ENCODE measurements around the gene ATXN7L1.
A peak's percentile ranks its signal among the peaks of the same experiment; 100 is the strongest.
"Not testable (repeated sequence)": the region's sequence is repeated elsewhere in the genome, so short reads cannot be mapped to it uniquely, and the experiment has no call there.

The ATXN7L1 gene

GRCh38 chr7:105890290-105890997, 14.0 kb upstream of the ATXN7L1 start:
- DNase-seq (ENCODE audit: low read depth in 2 of 2), result peak in 1 of 2 donors; percentile 26

- no peak for DNase-seq (ENCODE audit: low read depth in 2 of 2)
These were observed 11.3 kb upstream of the ATXN7L1 start for GRCh38 chr7:105887569-105888189.

DNA sequence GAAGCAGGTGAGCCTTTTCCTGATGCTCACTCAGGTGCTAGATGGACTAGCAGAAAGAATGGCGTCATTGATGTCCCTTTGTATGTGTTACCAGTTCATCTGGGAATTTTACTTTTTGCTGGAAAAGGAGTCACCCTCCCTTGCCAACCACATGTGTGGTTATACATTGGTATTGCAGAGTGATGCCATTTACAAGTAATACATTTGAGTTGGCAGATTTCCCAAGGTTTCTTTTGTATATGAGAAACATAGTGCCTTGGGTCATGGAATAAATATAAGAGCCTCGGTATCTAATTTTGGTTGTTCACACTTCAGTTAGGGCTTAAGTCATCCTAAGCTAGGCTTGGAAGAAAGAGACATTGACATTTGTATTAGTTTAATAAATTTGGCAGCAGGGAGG, 10.4 kb upstream of the ATXN7L1 start:
- no peak for DNase-seq (ENCODE audit: low read depth in 2 of 2)

DNA sequence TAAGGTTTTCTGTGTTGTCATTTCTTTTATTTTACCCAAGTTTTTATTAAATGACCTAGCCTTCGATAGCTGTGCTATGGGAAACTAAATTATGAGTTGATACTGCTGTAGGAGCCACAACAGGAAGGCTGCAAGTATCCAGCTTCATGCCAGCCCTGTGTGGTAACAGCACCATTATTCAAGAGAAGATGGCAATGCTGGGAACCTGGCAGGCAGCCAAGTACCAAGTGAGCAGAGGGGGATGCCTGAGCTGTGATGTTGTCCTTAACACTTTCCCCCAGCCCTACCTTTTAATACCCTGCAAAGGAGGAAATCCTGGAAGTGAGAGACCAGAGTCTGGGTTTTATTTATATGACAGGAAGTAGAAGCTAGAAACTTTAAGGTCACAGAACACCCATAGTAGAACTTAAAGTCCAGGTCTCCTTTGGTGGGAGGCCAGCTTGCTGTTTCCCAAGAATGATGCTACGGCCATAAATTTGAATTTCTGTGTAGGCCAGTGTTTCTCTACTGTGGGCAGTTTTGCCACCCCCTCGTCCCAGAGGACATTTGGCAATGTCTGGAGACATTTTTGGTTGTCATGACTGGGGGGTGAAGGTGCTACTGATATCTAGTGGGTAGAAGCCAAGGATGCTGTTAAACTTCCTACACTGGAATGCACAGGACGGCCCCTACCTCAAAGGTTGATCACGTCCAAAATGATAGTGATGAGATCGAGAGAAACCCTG, 9.2 kb upstream of the ATXN7L1 start:
- DNase-seq (ENCODE audit: low read depth in 2 of 2), result no peak

DNA sequence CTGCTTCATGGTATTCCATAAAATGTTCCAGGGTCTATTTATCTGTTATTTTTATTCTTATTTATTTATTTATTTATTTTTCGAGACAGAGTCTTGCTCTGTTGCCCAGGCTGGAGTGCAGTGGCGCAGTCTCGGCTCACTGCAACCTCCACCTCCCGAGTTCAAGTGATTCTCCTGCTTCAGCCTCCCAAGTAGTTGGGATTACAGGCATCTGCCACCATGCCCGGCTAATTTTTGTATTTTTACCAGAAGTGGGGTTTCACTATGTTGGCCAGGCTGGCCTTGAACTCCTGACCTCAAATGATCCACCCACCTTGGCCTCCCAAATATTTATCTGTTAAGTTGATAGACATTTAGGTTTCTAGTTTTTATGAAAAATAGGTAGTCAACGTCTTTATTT, 6.8 kb upstream of the ATXN7L1 start:
- DNase-seq (ENCODE audit: low read depth in 2 of 2), result not testable (repeated sequence)

DNA sequence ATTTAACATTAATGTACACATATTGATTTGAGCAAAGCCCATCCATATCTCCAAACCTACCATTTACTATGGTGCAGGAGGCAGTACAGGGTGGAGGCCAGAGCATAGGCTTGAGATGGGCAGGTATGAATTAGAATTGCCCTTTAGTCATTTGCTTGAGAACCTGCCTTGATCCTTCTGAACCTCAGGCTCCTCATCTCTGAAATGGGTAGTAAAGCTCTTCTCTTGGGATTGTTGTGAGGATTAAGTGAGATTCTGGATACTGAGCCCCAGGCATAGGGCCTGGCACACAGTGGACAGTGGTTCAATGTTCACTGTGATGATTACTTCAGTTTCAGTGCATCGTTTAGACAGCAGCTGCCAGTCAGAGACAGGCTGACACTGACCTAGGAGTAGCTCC, 5.0 kb upstream of the ATXN7L1 start:
- DNase-seq (ENCODE audit: low read depth in 2 of 2), result no peak

- no peak for DNase-seq (ENCODE audit: low read depth in 2 of 2)
These were observed 4.4 kb upstream of the ATXN7L1 start for GRCh38 chr7:105880571-105881330.

GRCh38 chr7:105879782-105880181, 3.4 kb upstream of the ATXN7L1 start:
- no peak for DNase-seq (ENCODE audit: low read depth in 2 of 2)

- no peak for DNase-seq (ENCODE audit: low read depth in 2 of 2)
These were observed 2.6 kb upstream of the ATXN7L1 start for GRCh38 chr7:105878746-105879605.

DNA sequence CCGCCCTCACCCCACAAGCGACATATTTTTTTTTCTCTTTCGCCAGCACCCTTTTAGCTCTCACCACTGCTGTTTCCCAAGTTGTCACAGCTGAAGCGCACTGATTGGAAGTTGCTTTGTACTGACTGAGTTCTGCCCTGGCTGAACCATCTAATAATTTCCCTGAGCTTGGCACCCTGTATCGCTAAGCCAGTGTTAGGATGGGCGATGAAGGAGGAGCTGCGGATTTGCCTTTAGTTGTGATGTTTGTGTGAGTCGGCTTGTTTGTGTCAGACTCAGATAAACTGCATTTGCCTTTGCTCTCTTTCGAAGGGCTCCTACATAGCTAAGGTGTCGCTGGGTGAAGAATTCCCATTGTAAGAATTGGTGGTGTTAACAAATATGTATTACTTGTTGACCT, 1.3 kb upstream of the ATXN7L1 start:
- no peak for DNase-seq (ENCODE audit: low read depth in 2 of 2)

DNA sequence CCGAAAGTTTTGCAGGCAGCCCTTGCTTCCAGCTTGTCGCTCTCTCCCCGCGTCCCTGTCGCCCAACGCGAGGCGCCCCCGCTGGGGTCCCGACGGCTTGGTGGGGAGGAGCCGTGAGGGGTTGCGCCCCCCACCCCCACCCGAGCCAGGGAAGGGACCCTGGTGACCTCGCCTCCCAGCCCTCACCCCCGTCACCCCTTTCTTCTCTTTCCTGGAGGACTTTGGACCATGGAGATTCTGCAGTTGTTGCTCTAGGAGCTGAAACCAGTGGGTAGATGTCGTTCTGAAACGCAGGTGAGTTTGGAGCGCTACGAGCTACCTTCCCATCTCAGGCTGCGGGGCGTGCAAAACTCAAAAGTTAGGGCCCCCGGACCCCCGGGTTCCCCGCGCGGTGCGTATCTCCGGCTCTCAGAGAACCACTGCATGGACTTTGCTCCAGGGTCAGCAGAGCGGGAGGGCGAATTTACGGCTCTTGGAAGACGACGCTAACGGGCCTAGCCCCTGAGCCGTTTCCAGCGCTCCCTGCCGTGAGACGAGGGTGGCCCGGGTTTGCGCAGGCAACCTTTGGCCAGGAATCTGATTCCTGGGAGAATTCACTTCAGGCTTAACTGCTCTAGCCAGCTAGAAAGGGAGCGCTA, 684 bp upstream of the ATXN7L1 start:
- no peak for DNase-seq (ENCODE audit: low read depth in 2 of 2)

DNA sequence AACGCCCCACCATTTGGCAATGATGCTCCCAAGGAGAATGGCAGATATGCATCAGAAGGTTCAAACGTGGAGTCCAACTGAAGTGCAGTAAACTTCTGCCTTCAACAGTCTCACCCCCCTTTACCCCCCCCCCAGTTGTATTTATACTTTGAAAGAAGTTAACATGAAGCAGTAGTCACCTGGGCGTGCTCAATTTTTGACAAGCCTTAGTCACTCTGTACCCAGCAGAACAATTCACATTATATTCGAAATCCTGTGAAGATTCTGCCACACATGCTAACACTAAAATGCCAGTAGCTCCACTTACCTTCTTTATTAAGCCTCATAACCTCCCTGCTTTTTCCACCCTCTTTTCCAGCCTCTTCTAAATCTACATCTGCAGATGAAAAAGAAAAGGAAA, 894 bp downstream of the ATXN7L1 start:
- DNase-seq (ENCODE audit: low read depth in 2 of 2), result no peak

- DNase-seq (ENCODE audit: low read depth in 2 of 2), result no peak
These were observed 2.3 kb downstream of the ATXN7L1 start for GRCh38 chr7:105874055-105874454.

DNA sequence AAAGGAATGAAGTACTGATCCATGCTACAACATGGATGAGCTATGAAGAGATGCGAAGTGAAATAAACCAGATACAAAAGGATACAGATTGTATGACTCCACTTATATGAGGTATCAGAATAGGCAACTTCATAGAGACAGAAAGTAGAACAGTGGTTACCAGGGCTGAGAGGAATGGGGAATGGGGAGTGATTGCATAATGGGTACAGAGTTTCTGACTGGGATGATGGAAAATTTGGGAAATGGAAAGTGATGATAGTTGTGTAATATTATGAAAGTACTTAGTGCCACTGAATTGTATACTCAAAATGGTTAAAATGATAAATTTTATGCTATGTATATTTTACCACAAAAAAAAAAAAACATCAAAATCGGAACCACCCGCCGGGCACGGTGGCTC, 3.9 kb downstream of the ATXN7L1 start:
- no peak for DNase-seq (ENCODE audit: low read depth in 2 of 2)

DNA sequence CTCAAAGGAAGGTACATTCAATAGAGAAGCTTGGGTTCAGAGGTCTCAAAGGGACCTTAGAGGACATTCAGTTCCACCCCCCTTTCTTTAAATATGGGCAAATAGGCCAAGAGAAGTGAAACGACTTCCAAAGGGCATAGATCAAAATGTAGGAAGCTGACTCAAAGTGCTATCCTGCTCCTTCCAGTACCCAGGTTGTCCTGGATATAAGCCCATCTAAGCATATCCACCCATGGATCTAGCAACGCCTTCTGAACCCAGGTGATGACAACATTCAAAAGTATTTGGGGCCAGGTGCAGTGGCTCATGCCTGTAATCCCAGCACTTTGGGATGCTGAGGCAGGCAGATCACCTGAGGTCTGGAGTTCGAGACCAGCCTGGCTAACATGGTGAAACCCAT, 5.3 kb downstream of the ATXN7L1 start:
- no peak for DNase-seq (ENCODE audit: low read depth in 2 of 2)

- no peak for DNase-seq (ENCODE audit: low read depth in 2 of 2)
These were observed 10.1 kb downstream of the ATXN7L1 start for GRCh38 chr7:105866102-105866801.

DNA sequence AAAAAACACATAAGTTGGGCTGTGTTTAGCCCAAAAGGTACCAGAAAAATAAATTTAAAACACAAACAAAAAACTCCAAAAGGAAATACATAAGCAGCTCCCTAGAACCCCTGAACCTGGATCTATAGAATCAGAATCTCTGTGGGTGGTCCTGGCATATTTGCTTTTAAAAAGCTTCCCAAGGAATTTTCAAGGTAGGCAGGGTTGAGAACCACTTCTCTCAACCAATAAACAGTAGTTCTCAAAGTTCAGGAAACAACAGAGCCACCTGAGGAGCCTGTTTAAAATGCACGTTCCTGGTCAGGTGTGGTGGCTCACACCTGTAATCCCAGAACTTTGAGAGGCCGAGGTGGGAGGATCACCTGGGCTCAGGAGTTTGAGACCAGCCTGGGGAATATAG, 12.5 kb downstream of the ATXN7L1 start:
- DNase-seq (ENCODE audit: low read depth in 2 of 2), result no peak

GRCh38 chr7:105862770-105863169, 13.6 kb downstream of the ATXN7L1 start:
- no peak for DNase-seq (ENCODE audit: low read depth in 2 of 2)

DNA sequence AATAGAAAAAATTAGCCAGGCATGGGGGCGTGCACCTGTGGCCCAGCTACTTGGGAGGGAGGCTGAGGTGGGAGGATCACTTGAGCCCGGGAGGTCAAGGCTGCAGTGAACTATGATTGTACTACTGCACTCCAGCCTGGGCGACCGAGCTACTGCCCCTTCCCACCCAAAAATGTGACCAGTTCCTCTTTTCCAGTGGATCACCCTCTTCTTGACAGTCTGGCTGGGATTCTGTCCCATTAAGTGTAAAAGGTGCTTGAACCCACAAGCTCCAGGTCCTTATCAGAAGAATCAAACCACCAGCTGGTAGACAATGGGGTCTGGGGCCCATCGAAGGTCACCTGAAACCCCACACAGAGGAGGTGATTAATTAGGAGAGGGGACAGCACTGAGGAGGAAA, 14.1 kb downstream of the ATXN7L1 start:
- no peak for DNase-seq (ENCODE audit: low read depth in 2 of 2)

- no peak for DNase-seq (ENCODE audit: low read depth in 2 of 2)
These were observed 15.2 kb downstream of the ATXN7L1 start for GRCh38 chr7:105861224-105861623.

Measured in stimulated activated CD8-positive, alpha-beta memory T cell treated with anti-CD3 and anti-CD28 coated beads, Interleukin-7, amount 100 ng/mL, for 4 hours (primary cell).